Measurements from ENCODE around the gene ALDH1A2. TPM values are rescaled to one million over a fixed set of nuclear protein-coding genes. Genes with fewer than 3 reads are reported as not detected.
"Not testable (repeated sequence)": the region's sequence is repeated elsewhere in the genome, so short reads cannot be mapped to it uniquely, and the experiment has no call there.

ALDH1A2 gene
- total RNA-seq, 2 donors from 2014 or later, result 38.7 to 47.8 TPM

- no peak for DNase-seq (ENCODE audit: low spot score)
- no peak for TF ChIP-seq CTCF (IDR thresholded peaks at IDR 0.05)
- Histone ChIP-seq H3K27ac (no peak overlapping the region), H3K4me3 (no peak overlapping the region), H3K36me3 (no peaks in the 10 kb centered on the region), H3K27me3 (no peaks in the 10 kb centered on the region), H3K4me1 (peaks cover 0 to 19% of the 10 kb centered on the region in 2 donors), H3K9me3 (no peaks in the 10 kb centered on the region)
Observed at GRCh38 chr15:58039079-58040035, 26.2 kb downstream of the ALDH1A2 start.

DNA sequence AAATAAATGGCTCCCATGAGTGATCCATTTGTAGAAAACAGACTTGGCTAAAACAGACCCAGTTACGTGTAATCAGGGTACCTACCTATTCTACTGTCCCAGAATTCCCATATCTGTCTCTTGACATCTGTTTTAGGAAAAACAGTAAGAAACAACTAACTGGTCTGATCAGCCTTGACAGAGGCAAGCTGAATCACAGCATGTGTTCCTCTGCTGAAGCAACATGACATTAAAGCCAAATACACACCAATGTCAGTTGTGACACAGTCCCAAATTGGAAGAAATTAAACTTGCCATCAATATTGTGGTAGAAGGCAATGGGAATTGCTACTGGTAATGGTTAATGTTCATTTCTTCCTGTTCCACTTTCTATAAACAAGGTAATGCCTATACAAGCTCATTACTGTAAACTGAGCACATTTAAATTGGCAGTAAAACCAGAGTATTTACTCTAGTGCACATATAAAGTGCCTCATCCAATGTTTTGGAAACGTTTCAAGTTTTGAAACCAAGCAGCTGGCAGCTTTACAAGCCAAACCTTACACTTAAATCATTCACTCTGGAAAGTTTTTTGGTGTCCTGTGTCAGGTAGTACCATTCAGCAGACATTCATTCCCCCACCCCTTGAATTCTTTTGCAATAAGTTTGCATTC, 27.0 kb downstream of the ALDH1A2 start:
- Histone ChIP-seq H3K4me3 (no peak overlapping the region), H3K27ac (no peak overlapping the region), H3K36me3 (no peaks in the 10 kb centered on the region), H3K9me3 (no peaks in the 10 kb centered on the region), H3K27me3 (no peaks in the 10 kb centered on the region), H3K4me1 (peaks cover 0 to 19% of the 10 kb centered on the region in 2 donors)
- no peak for DNase-seq (ENCODE audit: low spot score)
- TF ChIP-seq CTCF (IDR thresholded peaks at IDR 0.05), result no peak

GRCh38 chr15:58037723-58038301, 27.7 kb downstream of the ALDH1A2 start:
- no peak for TF ChIP-seq CTCF (IDR thresholded peaks at IDR 0.05)
- Histone ChIP-seq H3K36me3 (no peaks in the 10 kb centered on the region), H3K9me3 (no peaks in the 10 kb centered on the region), H3K27ac (no peak overlapping the region), H3K27me3 (no peaks in the 10 kb centered on the region), H3K4me3 (no peak overlapping the region), H3K4me1 (peaks cover 0 to 19% of the 10 kb centered on the region in 2 donors)
- DNase-seq (ENCODE audit: low spot score), result no peak

GRCh38 chr15:58036579-58036978, 28.9 kb downstream of the ALDH1A2 start:
- H3K27me3 ChIP-seq, result no peaks in the 10 kb centered on the region
- no peak overlapping the region for H3K27ac ChIP-seq
- no peak for TF ChIP-seq CTCF (IDR thresholded peaks at IDR 0.05)
- H3K9me3 ChIP-seq, result no peaks in the 10 kb centered on the region
- no peak for DNase-seq (ENCODE audit: low spot score)
- peaks cover 0 to 19% of the 10 kb centered on the region in 2 donors for H3K4me1 ChIP-seq
- H3K36me3 ChIP-seq, result no peaks in the 10 kb centered on the region
- no peak overlapping the region for H3K4me3 ChIP-seq

DNA sequence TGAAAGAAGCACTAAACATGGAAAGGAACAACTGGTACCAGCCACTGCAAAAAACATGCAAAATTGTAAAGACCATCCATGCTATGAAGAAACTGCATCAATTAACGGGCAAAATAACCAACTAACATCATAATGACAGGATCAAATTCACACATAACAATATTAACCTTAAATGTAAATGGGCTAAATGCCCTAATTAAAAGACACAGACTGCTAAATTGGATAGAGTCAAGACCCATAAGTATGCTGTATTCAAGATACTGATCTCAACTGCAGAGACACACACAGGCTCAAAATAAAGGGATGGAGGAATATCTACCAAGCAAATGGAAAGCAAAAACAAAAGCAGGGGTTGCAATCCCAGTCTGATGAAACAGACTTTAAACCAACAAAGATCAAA, 37.1 kb downstream of the ALDH1A2 start:
- peaks cover 13 to 48% of the 10 kb centered on the region in 2 donors for H3K9me3 ChIP-seq
- not testable (repeated sequence) for H3K36me3 ChIP-seq; H3K4me1 ChIP-seq; DNase-seq (ENCODE audit: low spot score); H3K4me3 ChIP-seq; H3K27me3 ChIP-seq; H3K27ac ChIP-seq

DNA sequence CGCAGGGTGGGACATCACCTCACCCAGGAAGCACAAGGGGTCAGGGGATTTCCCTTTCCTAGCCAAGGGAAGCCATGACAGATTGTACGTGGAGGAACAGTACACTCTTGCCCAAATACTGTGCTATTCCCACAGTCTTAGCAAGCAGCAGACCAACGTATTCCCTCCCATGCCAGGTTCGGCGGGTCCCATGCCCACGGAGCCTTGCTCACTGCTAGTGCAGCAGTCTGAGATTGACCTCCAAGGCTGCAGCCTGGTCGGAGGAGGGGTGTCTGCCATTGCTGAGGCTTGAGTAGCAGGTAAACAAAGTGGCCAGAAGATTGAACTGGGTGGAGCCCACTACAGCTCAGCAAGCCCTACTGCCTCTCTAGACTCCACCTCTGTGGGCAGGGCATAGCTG, 39.0 kb downstream of the ALDH1A2 start:
- H3K27ac ChIP-seq, result no peak overlapping the region
- no peak for DNase-seq (ENCODE audit: low spot score)
- no peaks in the 10 kb centered on the region for H3K36me3 ChIP-seq
- no peak overlapping the region for H3K4me3 ChIP-seq
- peaks cover 15 to 53% of the 10 kb centered on the region in 2 donors for H3K9me3 ChIP-seq
- TF ChIP-seq CTCF (IDR thresholded peaks at IDR 0.05), result no peak
- no peaks in the 10 kb centered on the region for H3K27me3 ChIP-seq
- H3K4me1 ChIP-seq, result no peaks in the 10 kb centered on the region
